GM11168 (cell line): ENCODE measurements around the gene RAB40C.

Experiments used
- in situ Hi-C: fragments of 300-500 bp; cut with MboI; formaldehyde crosslinking; loops from one replicate; pipeline ENCODE4 v1.12.0; 2022; ENCODE audit warnings: low sequenced_read_pairs; ENCODE audit not compliant: unreplicated experiment

Gene RAB40C

DNA sequence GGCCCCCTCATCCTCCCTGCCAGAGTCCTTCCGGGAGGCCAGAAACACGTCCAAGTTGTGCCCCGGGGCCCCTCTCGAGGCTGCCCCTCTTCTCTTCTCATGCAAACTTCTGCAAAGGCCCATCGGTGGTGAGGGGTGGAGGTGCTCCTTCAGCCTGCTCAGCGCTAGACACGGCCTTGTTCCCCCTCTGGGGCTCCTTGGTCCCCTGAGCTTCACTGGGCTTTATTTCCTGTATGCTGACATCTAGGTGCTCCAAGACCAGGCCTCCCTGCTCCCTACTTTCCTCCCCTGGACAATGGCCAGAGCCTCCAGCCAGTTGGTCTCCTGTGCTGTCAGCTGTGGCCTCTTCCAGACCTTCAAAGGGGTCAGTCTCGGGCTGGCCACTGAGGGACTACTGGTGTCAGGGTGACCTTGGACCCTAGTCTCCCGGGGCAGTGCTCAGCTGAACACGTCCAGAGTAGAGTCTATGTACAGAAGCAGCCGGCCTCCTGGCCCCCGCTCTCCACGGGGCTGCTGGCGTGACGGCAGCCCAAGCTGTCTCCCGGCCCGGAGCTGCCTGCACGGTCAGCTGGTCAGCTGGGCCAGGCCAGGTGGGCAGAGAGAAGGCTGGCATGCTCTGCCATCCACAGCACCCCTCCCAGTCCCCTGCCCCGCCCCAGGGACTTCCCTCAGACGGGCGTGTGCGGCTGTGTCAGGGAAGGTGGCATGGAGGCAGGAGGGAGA is 31.4 kb upstream of the RAB40C start:
- in situ Hi-C loops = no loop called here

- in situ Hi-C loops = no loop called here
Measured at GRCh38 chr16:559021-559380, 30.9 kb upstream of the RAB40C start.

GRCh38 chr16:559411-560203 is 30.3 kb upstream of the RAB40C start:
- in situ Hi-C loops = no loop called here

DNA sequence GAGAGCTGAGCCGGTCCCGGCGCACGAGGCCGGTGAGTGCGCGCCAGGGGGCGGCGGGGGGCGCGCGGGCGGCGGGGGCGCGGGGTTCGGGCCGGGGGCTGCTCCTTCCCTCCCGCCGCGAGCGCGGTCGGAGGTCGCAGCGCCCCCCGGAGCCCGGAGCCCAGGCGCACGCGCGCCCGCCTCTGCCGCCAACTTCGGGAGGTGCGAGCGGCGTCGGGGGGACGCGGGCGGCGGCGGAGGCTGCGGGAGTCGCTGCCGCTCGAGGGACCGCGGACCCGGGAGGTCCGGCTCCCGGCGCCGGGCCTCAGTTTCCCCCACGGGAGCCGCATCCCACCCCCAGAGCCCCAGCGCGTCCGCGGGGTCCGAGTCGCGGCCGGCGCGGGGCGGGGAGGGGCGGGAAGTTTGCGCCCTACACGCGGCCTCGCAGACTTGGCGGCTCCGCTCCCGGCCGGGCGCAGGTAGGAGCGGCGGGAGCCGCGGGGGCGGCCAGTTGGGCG is 29.6 kb upstream of the RAB40C start, which contains the start of gene PRR35:
Gene PRR35, plus strand, starts transcription at position 191 of the 497 bp plus-strand sequence. CDS start 2,901 bp downstream, outside the sequence.
- in situ Hi-C loops = no loop called here

DNA sequence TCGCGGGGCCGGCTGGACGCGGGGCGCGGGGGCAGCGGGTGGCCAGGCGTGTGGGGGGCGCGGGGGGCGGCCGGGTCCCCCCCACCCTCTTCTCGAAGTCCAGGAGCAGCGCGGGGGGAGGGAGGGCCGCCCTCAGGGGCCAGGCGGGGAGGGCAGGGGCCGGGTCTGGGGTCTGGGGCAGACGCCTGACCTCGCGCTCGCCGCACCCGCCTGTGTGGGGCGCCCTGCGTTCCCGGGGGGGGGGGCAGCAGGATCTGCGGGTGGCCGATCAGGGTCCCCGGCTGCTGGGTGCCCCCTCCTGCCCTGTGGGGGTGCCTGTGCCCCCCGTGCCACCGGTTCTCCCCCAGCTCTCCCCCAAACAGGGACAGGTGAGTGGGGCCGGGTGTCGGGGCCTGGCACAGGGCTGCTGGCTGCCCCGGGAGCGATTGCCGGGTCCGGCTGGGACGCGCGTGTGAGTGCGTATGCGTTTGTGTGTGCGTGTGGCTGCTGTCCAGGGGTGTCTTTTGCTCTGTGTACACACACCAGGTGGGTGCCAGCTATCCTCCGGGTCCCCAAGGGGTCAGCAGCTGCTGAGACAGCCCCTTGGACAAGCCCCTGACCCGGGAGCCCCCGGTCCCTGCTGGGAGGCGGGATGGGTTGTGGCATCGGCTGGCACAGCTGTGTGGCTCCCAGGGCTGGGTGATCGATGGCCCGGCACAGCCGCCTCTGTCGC is 29.0 kb upstream of the RAB40C start:
- in situ Hi-C loops = no loop called here

DNA sequence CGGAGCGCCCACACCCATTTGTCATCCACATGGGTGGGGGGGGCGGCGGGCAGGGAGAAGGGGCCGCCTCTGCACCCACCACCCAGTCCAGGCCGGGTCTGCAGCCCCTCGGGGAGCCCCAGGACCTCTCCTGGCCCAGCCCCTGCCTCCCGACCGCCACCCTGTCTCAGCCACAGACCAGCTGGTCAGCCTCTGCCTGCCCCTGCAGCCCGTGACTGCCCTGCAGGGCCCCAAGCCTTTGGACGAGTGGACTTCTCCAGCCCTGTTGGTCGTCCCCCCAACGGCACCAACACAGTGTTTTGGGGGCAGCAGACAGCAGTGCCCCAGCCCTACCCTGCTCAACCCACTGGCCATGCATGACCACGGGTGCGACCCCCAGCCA is 28.5 kb upstream of the RAB40C start:
- in situ Hi-C loops = no loop called here

- in situ Hi-C loops = no loop called here
Measured at GRCh38 chr16:561957-562938, 27.6 kb upstream of the RAB40C start.

GRCh38 chr16:563072-563644 is 26.7 kb upstream of the RAB40C start:
- in situ Hi-C loops = no loop called here

DNA sequence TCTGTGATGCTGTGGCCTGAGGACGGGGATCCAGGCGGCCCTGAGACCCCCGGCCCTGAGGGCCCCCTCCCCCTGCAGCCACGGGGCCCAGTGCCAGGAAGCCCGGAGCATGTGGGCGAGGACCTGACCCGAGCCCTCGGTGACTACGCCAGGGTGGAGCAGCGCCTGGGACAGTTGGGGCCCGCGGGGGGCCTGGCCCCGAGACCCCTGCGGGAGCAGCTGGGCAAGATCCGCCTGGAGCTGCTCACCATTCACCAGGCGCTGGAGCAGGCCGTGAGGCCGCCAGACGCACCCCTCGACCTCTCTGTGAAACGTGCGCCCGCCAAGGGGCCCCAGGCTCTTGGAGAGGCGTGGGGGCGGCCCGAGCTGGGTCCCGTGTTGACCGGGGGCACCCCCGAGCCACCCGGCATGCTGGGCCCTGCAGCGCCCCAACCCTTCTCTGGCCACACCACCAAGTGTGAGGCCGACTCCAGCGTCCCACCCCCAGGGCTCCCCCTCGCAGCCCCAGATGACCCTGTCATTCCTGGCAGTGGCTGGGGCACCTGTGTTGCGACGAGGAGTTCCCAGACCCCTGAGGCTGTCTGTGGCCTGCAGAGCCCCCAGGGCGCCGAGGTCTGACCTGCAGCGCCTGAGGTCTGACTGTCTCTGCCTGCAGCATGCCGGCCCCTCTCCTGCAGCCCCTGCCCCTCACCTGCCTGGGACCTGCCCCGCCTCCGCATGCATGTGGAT is 25.0 kb upstream of the RAB40C start:
- in situ Hi-C loops = no loop called here

GRCh38 chr16:565419-566330 is 24.2 kb upstream of the RAB40C start:
- in situ Hi-C loops = no loop called here

- in situ Hi-C loops = no loop called here
Measured at GRCh38 chr16:566475-567372, 23.1 kb upstream of the RAB40C start, which contains the start of gene NHLRC4. NHLRC4 (plus strand) TSS chr16:567005; CDS start chr16:568048, 1,043 bp downstream.

- in situ Hi-C loops = no loop called here
Measured at GRCh38 chr16:567373-568256, 22.3 kb upstream of the RAB40C start.

- in situ Hi-C loops = no loop called here
Measured at GRCh38 chr16:568401-569258, 21.2 kb upstream of the RAB40C start.

- in situ Hi-C loops = no loop called here
Measured at GRCh38 chr16:569445-570254, 20.2 kb upstream of the RAB40C start, which contains the start of gene PIGQ. PIGQ (plus strand) TSS chr16:569968; CDS start chr16:574075, 4,107 bp downstream.
